H1 (cell line): ENCODE data around the gene SUMF2.

Experiments used
- BACH1 ChIP-seq: IDR thresholded peaks from 2 replicates; pipeline ENCODE4 v1.6.1; 2012; ENCODE audit warnings: low read length, improper control_type of control experiment
- EP300 ChIP-seq, 2 experiments: IDR thresholded peaks; 1 replicate in 1 of 2; 2 replicates in 1 of 2; pipeline ENCODE4 v1.6.1; 2011 to 2012; ENCODE audit warnings: low read depth in 2 of 2, low read length in 2 of 2, mild to moderate bottlenecking in 2 of 2, borderline replicate concordance in 1 of 2, inconsistent platforms in 1 of 2, moderate library complexity in 1 of 2
- EZH2 ChIP-seq: fragments of 200-600 bp; sonication (generic); IDR thresholded peaks from 2 replicates; pipeline ENCODE4 v1.7.1; 2012; ENCODE audit warnings: low read depth, mild to moderate bottlenecking, moderate library complexity, low read length, inconsistent platforms; ENCODE audit not compliant: severe bottlenecking
- POLR2A ChIP-seq, 2 experiments: IDR thresholded peaks; 1 replicate in 1 of 2; 2 replicates in 1 of 2; pipeline ENCODE4 v1.6.1; 2011; ENCODE audit warnings: low read depth in 2 of 2, low read length in 2 of 2, mild to moderate bottlenecking in 2 of 2; ENCODE audit errors: control extremely low read depth in 1 of 2
- POLR2AphosphoS5 ChIP-seq: IDR thresholded peaks from 2 replicates; pipeline ENCODE4 v1.6.1; 2011; ENCODE audit warnings: low read depth, low read length
- RXRA ChIP-seq: IDR thresholded peaks from 2 replicates; pipeline ENCODE4 v1.6.1; 2011; ENCODE audit warnings: low read depth, mild to moderate bottlenecking, low read length, moderate library complexity; ENCODE audit not compliant: insufficient read depth
- SAP30 ChIP-seq: fragments of 300-600 bp; sonication (generic); IDR thresholded peaks from 2 replicates; pipeline ENCODE4 v1.7.1; 2012; ENCODE audit warnings: low read length, moderate library complexity, mild to moderate bottlenecking, inconsistent platforms; ENCODE audit not compliant: insufficient read depth, insufficient replicate concordance
- SIN3A ChIP-seq, 2 experiments: IDR thresholded peaks in 1 of 2; conservative IDR thresholded peaks in 1 of 2; 2 replicates each; pipeline ENCODE4 v1.6.1; 2011 to 2012; ENCODE audit warnings: low read length in 2 of 2, improper control_type of control experiment in 1 of 2, low read depth in 1 of 2, mild to moderate bottlenecking in 1 of 2
- SP4 ChIP-seq: IDR thresholded peaks from 2 replicates; pipeline ENCODE4 v1.6.1; 2012; ENCODE audit warnings: low read length, inconsistent platforms
- TF ChIP-seq, protein P1 (sequence below), 3 experiments: IDR thresholded peaks; 1 replicate in 2 of 3; 2 replicates in 1 of 3; pipeline versions ENCODE4 v1.5.1 to v1.6.1; 2011; ENCODE audit warnings: low read length in 3 of 3, mild to moderate bottlenecking in 3 of 3, inconsistent platforms in 2 of 3, low read depth in 1 of 3, moderate library complexity in 1 of 3; ENCODE audit not compliant: insufficient read depth in 1 of 3; ENCODE audit errors: control extremely low read depth in 1 of 3
- TF ChIP-seq, protein P2 (sequence below): IDR thresholded peaks from 2 replicates; pipeline ENCODE4 v1.6.1; 2011; ENCODE audit warnings: low read length, improper control_type of control experiment

- TF ChIP-seq SAP30 (no peak), RXRA (no peak), BACH1 (no peak), POLR2A (IDR thresholded peaks at IDR 0.05; ENCODE audit: control extremely low read depth in 1 of 2, low read depth in 2 of 2, low read length in 2 of 2) (no peak), EZH2 (no peak), SP4 (no peak), SIN3A (conservative IDR thresholded peaks at IDR 0.05 in 1 of 2, IDR thresholded peaks at IDR 0.05 in 1 of 2; ENCODE audit: low read depth in 1 of 2, low read length in 2 of 2) (no peak), EP300 (IDR thresholded peaks at IDR 0.05; ENCODE audit: borderline replicate concordance in 1 of 2, low read depth in 2 of 2, low read length in 2 of 2) (no peak), POLR2AphosphoS5 (no peak)
- TF ChIP-seq, protein P1, sequence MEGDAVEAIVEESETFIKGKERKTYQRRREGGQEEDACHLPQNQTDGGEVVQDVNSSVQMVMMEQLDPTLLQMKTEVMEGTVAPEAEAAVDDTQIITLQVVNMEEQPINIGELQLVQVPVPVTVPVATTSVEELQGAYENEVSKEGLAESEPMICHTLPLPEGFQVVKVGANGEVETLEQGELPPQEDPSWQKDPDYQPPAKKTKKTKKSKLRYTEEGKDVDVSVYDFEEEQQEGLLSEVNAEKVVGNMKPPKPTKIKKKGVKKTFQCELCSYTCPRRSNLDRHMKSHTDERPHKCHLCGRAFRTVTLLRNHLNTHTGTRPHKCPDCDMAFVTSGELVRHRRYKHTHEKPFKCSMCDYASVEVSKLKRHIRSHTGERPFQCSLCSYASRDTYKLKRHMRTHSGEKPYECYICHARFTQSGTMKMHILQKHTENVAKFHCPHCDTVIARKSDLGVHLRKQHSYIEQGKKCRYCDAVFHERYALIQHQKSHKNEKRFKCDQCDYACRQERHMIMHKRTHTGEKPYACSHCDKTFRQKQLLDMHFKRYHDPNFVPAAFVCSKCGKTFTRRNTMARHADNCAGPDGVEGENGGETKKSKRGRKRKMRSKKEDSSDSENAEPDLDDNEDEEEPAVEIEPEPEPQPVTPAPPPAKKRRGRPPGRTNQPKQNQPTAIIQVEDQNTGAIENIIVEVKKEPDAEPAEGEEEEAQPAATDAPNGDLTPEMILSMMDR (IDR thresholded peaks at IDR 0.05; ENCODE audit: control extremely low read depth in 1 of 3, insufficient read depth in 1 of 3, low read depth in 1 of 3, low read length in 3 of 3), result no peak
- TF ChIP-seq, protein P2, sequence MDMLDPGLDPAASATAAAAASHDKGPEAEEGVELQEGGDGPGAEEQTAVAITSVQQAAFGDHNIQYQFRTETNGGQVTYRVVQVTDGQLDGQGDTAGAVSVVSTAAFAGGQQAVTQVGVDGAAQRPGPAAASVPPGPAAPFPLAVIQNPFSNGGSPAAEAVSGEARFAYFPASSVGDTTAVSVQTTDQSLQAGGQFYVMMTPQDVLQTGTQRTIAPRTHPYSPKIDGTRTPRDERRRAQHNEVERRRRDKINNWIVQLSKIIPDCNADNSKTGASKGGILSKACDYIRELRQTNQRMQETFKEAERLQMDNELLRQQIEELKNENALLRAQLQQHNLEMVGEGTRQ, result no peak
Observed at GRCh38 chr7:56040730-56041129, 23.4 kb upstream of the SUMF2 start.
